ENCODE measurements around the gene ACACA.
"Not testable (repeated sequence)": the region's sequence is repeated elsewhere in the genome, so short reads cannot be mapped to it uniquely, and the experiment has no call there.

The ACACA gene

DNA sequence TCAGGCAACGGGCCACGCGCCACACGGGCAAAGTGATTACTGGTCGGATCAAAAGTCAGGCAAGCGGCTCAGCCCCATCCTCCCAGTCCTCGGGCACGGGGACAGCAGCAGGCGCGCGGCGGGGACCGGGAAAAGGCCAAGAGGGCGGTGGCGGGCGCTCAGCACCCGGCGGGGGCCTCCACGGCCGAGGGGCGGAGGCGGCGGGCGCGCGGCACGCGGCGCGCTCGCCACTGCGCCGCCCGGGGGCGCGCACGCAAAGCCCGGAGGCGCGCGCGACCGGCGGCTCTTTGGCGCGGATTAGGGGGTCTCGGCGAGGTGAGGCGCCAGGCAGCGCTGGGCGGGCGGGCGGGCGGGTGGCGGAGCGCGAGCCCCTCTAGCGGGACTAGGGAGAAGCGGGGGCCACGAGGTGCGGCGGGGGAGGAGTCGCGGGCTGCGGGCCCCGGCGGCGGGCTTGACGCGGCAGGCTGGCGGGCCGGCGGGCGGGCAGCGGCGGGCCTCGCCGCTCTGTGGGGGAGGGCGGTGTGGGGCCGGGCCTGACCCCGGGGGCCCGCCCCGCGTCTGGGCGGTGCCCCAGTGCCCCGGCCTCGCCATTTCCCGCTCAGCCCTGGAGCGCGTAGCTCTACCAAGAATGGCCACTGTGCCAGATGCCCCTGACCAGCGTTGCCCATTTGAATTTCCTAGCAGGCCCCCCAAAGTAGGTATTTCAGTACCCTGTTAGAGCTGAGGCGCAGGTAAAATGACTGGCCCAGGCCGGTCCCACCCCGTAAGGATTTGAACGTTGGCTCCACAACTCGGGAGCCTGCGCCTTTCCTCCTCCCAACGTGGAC is at the start of gene ACACA, which contains the start of gene TADA2A:
TSS of gene ACACA (minus strand) at position 202 of the 827 bp plus-strand sequence. CDS start 537 bp downstream, outside the sequence.
TSS of gene TADA2A (plus strand) at position 252 of the 827 bp plus-strand sequence. CDS start 4,480 bp downstream, outside the sequence.
- TF ChIP-seq, protein P1, sequence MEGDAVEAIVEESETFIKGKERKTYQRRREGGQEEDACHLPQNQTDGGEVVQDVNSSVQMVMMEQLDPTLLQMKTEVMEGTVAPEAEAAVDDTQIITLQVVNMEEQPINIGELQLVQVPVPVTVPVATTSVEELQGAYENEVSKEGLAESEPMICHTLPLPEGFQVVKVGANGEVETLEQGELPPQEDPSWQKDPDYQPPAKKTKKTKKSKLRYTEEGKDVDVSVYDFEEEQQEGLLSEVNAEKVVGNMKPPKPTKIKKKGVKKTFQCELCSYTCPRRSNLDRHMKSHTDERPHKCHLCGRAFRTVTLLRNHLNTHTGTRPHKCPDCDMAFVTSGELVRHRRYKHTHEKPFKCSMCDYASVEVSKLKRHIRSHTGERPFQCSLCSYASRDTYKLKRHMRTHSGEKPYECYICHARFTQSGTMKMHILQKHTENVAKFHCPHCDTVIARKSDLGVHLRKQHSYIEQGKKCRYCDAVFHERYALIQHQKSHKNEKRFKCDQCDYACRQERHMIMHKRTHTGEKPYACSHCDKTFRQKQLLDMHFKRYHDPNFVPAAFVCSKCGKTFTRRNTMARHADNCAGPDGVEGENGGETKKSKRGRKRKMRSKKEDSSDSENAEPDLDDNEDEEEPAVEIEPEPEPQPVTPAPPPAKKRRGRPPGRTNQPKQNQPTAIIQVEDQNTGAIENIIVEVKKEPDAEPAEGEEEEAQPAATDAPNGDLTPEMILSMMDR (IDR thresholded peaks at IDR 0.05; ENCODE audit: insufficient read depth, low read depth, low read length, missing control alignments): no peak
- peak within 1 kb of the TSS; percentile 86 for H3K4me3 ChIP-seq (ENCODE audit: low read length)
- DNase-seq (ENCODE audit: low read depth): peak; percentile 79

- DNase-seq (ENCODE audit: low read depth): peak; percentile 95
- TF ChIP-seq, protein P1 (IDR thresholded peaks at IDR 0.05; ENCODE audit: insufficient read depth, low read depth, low read length, missing control alignments): no peak
- no peak overlapping the region for H3K4me3 ChIP-seq (ENCODE audit: low read length)
These were observed 43.5 kb upstream of the ACACA start for GRCh38 chr17:37450112-37450511.

DNA sequence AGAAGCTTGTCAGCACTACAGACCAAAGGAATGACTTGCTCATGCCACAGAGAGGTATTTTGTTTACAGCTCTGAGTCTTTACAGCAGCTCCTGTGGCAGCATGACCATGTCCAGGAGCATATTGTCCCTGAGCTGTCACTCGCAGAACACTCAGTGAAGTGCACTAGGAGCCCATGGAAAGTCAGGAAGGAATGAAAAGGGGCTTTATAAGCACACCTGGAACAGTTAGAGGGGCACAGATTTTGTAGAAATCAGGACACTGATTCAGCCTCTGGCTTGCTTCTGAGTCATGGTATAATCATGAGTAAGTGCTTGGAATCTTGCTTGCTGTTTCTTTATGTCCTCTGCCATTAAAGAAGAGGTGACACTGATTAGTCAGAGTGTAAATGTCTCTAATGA is 41.0 kb upstream of the ACACA start:
- TF ChIP-seq, protein P1 (IDR thresholded peaks at IDR 0.05; ENCODE audit: insufficient read depth, low read depth, low read length, missing control alignments): no peak
- DNase-seq (ENCODE audit: low read depth): peak; percentile 65
- H3K4me3 ChIP-seq (ENCODE audit: low read length): no peak overlapping the region

DNA sequence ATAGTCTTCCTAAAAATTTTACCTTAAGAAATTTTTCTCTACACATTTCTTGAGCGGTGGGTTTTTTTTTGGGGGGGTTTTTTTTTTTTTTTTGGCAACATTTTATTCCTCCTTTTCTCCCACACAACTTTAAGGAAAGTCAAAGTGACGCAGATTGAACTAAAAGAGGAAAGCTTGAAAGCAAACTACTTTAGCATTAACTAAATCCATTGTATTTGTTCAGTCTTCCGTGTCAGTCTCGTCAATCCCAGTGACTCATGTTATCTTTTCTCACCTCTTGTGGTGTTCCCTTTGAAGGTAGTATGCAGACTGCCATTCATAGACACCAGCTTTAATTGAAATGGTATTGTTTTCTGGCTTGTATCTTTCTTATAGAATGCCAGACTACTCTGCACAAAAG is 39.4 kb upstream of the ACACA start:
- TF ChIP-seq, protein P1 (IDR thresholded peaks at IDR 0.05; ENCODE audit: insufficient read depth, low read depth, low read length, missing control alignments): no peak
- no peak overlapping the region for H3K4me3 ChIP-seq (ENCODE audit: low read length)
- DNase-seq (ENCODE audit: low read depth): peak; percentile 90

DNA sequence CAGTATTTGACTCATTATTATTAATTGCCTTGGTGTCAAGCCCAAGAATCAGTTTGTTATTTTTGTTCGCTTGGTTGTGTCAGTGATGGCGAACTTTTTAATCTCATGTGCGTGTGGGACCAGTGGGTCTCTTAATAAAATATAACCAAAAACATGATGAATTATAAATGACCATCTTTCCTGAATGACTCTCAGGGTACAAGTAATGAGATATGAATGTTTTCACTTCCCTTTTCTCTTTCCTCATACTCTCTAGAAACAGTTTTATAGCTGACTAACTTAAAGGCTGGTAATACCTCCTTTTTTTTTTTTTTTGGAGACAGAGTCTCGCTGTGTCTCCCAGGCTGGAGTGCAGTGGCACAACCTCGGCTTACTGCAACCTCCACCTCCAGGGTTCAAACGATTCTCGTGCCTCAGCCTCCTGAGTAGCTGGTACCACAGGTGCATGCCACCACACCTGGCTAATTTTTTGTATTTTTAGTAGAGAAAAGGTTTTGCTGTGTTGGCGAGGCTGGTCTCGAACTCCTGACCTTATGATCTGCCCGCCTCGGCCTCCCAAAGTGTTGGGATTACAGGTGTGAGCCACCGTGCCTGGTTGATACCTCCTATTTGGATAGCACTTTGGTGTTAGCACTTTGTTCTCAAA is 34.9 kb upstream of the ACACA start:
- not testable (repeated sequence) for DNase-seq (ENCODE audit: low read depth); H3K4me3 ChIP-seq (ENCODE audit: low read length)

DNA sequence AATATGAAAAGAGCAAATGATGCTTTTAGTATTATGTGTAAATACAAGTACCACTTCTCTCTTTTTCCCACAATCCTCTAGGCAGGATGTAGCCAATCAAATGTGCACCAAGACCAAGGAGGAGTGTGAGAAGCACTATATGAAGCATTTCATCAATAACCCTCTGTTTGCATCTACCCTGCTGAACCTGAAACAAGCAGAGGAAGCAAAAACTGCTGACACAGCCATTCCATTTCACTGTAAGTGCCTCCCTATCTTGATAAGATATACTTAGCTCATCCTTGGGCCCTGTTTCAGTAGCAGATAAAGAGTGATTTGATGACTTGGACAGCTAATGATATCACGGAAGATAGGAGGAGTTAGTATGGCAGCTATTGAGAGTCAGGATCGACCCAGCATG is 33.8 kb upstream of the ACACA start:
- H3K4me3 ChIP-seq (ENCODE audit: low read length): no peak overlapping the region
- DNase-seq (ENCODE audit: low read depth): no peak
- TF ChIP-seq, protein P1 (IDR thresholded peaks at IDR 0.05; ENCODE audit: insufficient read depth, low read depth, low read length, missing control alignments): no peak

GRCh38 chr17:37438141-37438540 is 31.5 kb upstream of the ACACA start:
- no peak overlapping the region for H3K4me3 ChIP-seq (ENCODE audit: low read length)
- TF ChIP-seq, protein P1 (IDR thresholded peaks at IDR 0.05; ENCODE audit: insufficient read depth, low read depth, low read length, missing control alignments): peak; percentile 22
- DNase-seq (ENCODE audit: low read depth): peak; percentile 11

Data from epithelial cell of esophagus (primary cell).